Measurements from ENCODE around the gene FAM181A.

- TF ChIP-seq CTCF (IDR thresholded peaks at IDR 0.05; ENCODE audit: low read length) (no peak), EZH2 (IDR thresholded peaks at IDR 0.05; ENCODE audit: borderline replicate concordance, low read length) (no peak)
These were observed 38.2 kb downstream of the FAM181A start for GRCh38 chr14:93965287-93965821.

Measured in OCI-LY1 (cell line).